HPDE6-E6E7 (cell line): Measurements from ENCODE around the gene CDH22.

Experiments used
- DNase-seq: peaks from one replicate; pipeline ENCODE4 v3.0.0; 2011; ENCODE audit warnings: missing footprints; ENCODE audit errors: extremely low spot score

Gene CDH22

DNA sequence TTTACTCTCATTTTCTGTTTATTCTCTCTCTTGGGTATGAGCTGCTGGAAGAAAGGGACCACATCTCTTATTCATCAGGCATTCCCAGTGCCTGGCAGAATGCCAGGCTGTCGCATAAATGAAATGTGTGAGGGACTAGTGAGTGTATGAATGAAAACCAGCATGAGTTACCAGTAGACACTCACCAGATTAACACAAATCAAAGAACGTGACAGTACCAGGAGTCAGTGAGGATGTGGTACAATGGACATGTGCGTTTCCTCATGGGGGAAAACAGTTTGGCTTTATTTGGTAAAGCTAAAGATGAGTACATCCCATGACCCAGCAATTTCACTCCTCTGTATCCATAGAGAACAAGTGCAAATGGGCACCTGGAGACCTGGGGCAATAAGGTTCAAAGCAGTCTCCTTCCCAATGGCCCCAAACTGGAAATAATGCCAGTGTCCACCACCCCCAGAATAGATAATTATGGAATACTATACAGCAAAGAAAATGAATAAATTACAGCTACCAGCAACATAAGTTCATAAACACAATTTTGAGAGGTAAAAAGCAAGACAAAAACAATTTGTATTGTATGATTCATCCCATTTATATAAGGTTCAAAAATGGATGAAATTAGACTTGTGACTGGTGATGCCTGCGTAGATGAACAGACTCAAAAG is 93.3 kb downstream of the CDH22 start:
- DNase-seq = no peak

DNA sequence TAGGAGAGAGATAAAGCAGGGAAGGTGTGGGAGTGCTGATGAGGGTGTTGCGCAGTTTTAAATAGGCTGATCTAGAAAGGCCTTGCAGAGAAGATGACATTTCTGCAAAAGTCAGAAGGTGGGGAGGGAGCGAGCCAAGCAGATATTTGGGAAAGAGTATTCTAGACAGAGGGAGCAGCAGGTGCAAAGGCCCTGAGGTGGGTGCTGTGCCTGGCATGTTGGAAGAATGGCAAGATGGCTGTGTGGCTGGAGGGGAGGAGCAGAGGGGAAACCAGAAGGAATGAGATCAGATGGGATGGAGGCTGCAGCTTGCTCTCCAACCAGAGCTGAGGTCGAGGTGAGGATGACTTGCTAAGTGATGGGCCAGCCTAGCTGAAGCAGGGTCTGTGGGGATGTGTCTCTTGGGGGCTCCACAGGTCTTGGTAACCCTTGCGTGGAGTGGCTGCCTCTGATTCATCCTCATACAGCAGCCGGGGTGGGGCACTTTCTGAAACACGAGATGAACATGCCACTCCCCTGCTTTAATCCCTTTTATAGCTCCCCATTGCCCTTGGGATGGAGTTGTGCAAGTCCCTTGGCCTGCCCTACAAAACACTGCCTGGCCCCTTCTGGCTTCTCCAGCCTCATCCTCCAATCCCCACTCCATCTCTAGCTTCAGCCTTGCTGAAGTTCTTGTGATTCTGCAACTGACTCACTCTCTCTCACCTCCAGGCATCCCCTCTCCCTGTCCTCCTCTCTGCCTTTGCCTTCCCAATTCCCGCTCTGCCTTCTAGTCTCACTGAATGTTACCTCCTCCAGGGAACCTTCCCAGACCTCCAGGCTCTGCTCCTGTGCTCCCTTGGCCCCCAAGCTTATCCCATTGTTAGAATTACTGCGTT is 94.1 kb downstream of the CDH22 start:
- no peak for DNase-seq

DNA sequence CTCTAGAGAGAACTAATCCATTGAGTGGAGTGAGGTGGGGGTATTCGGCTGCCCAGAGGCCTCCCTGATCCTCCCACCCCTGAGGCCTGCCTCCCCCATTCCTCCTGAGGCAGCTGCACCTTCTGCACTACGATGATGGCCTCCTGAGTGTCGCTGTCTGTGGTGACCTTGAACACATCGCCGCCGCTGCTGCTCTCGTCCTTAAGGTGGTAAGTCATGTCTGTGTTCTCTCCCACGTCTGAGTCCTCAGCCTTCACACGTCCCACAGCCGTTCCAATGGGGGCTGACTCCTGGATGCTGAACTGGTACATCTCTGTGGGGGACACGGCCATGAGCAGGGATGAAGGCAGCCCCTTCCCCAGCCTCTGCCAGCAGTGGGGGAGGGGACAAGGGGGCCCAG is 95.4 kb downstream of the CDH22 start:
- no peak for DNase-seq

DNA sequence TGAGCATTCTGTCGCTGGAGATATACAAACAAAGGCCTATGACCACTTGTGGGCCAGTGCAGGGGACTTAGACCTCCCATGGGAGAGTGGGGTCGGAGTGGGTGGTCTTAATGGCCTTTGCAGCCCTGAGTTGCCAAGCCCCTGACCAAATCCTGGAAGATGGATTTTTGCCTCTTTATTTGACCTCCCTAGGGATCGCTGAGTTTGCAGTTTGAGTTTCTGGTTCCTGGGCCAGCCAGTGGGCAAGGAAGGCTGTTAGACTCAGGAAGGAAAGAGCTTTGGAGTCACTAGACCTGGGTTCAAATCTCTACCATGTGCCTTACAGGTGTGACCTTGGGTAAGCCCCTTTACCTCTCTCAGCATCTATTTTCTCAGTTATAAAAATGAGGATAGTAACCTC is 96.0 kb downstream of the CDH22 start:
- DNase-seq = no peak

DNA sequence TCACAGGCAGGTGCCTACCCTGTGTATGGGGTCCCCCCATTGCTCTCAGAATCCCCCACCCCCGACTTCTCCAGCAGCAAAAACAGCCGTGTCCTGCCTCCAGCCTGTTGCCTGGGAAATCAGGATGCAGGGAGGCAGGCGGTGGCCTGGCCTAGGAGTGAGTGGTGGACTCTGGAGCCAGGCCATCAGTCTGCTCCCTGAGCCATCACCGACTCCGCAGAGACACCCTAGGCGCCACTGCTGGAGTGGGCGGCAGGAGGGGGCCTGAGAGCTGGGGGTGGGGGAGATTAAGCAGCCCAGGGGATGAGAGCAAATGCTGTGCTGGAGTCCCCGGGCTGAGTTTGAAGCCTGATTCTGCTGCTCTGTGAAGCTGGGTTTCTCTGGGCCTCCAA is 97.0 kb downstream of the CDH22 start:
- no peak for DNase-seq

DNA sequence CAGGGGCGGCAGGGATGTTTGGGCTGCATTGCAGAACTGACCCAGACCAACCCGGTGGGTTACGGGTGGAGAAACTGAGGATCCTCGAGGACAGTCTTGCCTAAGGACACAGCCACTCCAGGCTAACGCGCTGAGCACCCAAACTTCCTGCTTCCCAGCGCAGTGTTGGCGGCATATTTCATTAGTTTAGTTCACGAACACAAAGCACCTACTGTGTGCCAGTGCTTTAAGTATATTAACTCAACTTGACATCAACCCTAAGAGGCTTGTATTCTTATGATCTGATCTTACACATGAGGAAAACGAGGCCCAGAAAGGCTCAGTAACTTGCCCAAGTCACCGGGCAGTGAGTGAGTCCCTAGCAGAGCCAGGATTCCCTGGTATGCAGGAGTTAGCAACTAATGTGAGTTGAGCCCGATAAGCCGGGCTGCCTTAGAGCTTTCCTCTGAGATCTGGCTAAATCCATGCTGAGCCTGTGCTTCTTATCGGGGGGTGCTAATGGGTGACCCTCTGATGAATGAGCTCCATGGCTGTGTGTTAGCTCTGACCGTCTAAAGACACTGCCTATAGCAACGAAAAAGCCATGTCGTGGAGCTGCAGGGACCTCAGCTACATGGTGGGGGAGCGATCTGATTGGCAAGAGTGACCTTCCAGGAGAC is 97.5 kb downstream of the CDH22 start:
- no peak for DNase-seq

DNA sequence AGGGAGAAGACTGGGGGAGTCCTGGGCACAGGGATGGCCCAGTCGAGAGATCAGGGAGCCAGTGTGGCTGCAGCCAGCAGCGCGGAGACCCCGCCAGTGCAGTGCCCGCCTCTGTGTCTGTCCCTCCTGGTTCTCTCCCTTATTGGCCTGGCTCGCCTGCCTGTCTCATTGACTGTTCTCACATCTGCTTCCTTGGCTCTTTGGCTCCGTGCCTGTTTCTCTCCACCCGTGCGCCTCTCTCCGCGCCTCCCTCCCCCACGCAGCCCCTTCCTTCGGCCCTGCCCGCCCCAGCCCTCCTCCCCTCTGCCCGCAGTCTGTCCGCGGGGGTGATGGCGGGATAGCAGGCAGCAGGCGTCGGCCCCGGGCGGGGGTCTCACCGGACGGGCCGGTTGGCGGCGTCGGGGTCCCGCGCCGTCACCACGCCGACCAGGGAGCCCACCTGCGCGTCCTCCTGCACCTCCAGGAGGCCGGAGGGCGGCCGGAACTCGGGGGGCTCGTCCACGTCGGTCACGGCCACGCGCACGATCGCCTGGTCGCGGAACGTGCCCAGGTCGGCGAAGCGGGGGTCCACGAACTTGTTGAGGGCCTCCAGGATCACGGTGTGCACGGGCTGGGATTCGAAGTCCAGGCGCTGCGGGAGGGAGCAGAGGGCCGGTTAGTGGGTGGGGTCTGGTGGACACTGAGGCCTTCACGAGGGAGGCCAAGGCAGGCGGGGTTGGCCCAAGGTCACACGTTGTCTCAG is 98.2 kb downstream of the CDH22 start:
- no peak for DNase-seq

DNA sequence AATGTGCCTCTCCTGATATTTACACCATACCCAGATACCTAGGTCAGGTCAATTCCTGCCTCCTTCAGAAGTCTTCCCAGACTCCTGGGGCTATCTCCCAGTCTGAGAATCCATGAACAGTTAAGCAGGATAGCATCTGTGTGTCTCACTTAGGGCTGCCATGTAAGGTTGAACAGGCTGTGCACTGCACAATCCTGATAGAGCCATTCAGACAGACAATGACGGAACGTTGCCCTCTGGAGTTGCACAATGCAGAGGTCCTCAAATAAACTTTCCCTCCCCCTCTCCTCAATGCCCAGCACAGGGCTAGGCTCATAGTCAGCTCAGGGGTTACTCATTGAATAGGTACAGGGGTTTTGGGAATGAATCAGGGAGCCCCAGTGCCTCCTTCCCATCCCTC is 100.5 kb downstream of the CDH22 start:
- no peak for DNase-seq

DNA sequence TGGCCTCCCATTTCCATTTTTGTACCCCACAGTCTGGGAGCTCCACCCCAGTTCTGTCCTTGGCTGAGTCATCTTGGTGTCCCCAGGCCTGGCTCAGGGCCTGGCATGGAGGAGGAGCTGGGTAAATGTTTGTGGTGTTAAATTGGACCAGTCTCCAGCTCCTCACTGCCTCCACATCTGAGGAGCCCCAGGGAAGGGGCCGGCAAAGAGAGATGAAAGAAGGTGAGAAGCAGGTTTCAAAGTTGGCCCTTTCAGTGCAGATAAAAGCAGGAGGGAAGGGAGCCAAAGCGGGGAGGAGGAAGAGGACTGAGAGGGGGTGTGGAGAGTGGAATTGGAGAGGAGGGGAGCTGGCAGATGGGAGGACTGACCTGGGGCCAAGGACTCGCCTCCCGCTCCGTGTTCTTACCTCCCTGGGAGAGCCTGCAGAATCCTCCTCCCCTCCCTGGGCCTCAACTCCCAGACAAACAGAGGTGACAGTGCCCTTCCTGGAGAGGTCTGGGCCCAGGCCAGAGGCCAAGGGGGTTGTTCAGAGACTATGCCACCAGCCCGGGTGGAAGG is 101.2 kb downstream of the CDH22 start:
- no peak for DNase-seq

DNA sequence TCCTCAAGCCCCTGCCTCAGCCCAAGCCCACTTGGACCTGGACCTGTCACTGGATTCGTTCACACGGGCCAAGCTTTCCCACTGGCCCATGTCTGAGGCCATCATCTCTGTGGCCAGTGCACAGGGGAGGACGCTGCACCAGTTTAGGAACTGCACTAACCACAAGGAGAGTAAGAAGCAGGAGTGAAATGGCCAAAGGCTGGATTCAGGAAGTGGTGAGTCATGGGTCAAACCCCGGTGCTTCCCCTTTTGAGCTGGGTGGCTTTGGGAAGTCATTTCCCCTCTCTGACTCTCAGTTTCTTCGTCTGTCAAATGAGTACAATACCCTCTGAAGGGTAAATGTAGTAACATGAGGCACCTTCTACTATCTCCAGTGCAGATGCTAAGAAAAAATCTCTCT is 102.3 kb downstream of the CDH22 start:
- peak; percentile 60 for DNase-seq

DNA sequence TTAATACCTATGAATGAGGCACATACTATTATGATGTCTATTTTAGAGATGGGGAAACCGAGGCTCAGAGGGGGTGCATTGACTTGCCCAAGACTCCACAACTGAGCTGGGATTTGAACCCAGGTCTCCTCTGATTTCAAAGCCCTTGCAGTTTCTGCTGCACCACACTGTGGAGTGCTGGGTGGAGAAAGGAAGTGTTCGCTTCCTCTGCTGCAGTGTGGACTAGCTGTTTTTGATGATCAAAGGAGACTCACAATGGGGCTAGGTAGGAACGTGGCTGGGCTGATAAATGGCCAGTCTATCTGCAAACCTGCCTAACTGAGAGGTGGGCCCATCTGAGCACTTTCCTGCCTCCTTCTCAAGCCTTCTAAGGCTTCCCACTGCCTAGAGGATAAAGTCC is 102.9 kb downstream of the CDH22 start:
- no peak for DNase-seq

DNA sequence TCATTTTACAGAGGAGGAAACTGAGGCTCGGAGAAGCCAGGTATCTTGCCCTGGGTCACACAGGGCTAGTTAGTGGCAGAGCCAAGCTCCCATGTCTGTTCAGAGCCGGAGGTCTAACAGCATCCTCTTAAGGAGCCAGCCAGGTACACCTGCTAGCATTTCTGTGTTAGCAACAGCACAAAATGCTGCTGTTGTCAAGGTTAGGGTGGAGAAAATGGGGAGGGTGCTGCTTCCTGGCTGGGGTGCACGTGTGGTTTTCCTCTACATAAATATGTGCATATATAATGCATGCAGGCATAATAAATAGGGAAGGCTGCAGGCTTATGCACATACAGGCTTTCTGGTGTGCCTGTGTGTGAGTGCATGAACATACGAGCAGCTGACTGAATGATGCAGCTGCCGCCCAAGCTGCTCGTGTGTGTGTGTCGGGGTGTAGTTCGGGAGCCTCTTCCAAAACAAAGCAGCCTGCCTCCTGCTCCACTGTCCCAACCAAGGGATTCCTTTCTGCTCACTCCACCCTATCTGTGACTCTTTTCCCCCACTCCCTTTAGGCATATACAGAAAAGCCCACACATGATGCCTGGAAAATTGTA is 103.6 kb downstream of the CDH22 start:
- DNase-seq = no peak

DNA sequence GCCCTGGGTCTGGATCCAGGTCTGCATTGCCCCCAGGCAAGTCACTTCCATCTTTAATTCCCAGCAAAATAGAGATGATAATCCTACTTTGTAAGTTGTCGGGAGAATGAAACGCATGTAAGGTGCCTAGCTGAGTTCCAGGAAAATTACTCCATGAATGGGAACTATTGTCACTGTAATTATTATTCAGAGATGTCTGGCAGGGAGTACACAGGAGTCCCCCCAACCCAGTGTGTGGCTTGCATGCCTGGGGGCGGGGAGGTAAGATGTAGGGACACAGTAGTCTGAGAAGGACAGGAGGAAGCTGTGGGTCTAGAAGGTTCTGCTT is 104.8 kb downstream of the CDH22 start:
- DNase-seq = no peak

DNA sequence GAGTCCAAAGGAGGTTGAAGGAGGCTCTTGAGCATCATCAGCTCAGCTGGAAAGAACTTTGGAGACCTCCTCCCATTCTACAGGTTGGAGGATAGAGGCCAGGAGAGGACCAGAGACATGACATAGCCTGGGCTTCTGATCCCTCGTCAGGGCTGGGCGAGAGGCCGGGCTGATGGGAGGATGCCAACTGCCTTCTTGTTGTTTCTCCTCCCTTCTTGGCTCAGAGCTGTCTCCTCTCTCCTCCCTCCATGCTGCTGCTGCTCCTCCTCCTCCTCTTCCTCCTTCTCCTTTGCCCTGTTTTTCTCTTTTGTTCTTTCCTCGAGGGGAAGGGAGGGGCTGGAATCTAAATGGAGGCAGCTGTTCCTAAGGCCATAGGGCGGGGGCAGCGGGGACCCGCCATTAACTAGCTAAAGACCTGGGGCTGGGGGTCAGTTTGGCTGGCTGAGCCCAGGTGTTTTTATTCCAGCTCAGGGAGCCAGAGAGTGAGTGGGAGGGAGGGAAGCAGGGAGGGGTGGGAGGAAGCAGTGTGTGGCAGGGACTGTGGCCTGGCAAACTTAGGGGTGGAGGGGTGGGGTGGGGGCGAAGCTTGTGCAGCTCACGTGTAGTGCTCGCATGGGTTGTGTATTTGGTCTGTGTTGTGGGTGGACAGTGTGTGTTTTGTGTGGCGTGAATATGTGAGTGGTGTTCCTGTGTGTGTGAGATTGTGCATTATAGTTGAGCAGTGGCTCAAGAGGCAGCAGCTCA is 105.4 kb downstream of the CDH22 start:
- DNase-seq = no peak

DNA sequence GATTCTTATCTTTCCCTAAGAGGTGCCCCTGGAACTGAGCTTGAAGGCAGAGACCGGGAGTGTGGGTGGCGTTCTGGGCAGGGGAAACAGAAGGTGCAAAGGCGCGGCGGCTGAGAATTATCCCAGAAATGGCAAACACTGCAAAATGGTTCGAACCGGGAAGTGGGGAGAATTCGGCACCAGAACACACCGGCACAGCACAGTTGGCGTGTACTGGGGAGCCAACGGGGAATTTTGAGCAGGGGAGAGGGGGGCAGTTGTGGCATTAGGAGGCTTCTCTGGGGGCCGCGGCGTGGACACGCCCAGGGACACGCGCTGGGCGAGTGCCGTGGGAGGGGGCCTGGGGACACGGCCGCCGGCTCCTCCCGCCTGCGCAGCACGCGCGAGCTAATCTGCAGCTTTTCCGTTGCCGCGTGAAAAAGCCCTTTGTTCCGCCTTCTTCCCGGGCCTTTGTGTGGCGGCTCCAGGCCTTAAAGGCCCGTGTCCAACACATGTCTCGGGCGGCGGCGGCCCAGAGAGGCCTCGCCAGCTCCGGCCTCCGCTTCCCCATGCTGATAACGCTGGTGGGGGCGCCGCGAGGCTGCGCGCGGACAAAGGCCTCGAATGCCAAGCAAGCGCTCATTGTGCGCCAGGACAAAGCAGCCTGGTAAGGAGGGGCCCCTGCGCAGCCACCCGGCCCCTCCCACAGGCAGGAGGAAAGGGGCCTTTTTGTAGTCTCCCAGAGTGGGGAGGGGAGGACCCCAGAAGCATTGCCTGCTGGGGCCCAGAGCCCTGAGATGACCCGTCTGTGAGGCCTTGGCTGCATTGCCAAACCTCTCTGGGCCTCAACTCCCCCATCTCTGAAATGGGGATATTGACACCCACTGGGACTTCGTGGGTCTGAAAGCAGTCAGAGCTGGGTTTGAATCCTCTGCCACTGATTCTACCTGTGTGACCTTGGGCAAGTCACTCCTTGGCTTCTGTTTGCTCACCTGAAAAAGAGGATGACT is 107.4 kb downstream of the CDH22 start:
- DNase-seq = no peak

DNA sequence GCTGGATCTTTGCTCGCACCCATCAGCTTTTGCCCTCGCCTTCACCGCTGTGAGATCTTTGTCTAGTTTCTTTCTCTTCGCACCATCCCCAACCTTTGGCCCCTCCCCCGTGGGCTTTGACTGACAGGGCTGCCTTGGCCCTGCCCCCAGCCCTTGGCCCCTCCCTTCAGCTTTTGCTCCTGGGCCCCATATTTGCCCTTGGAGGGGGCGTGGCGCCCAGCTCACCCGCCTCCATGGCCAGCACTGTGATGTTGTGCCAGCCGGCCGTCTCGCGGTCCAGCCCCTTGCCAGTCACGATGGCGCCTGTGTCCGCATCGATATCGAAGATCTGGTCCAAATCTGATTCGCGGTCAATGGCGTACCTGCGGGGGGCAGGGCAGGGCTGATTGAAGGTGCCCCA is 109.1 kb downstream of the CDH22 start:
- no peak for DNase-seq

DNA sequence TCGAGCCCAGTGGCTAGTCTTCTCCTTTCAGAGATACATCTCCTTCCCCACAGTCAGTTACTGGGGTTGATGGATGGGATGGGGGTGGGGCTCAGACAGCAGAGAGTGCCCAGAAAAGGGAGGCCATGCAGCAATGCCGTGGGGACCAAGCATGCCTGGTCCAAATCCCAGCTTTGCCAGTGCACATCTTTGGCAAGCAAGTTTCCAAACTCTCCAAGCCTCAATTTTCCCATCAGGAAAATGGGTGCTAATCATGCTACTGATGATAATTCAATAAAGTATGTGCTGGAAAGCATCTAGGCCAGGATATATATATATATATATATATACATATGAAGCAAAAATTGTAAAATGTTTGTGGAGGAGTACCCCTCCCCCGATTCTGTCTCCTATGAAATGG is 111.3 kb downstream of the CDH22 start:
- no peak for DNase-seq

DNA sequence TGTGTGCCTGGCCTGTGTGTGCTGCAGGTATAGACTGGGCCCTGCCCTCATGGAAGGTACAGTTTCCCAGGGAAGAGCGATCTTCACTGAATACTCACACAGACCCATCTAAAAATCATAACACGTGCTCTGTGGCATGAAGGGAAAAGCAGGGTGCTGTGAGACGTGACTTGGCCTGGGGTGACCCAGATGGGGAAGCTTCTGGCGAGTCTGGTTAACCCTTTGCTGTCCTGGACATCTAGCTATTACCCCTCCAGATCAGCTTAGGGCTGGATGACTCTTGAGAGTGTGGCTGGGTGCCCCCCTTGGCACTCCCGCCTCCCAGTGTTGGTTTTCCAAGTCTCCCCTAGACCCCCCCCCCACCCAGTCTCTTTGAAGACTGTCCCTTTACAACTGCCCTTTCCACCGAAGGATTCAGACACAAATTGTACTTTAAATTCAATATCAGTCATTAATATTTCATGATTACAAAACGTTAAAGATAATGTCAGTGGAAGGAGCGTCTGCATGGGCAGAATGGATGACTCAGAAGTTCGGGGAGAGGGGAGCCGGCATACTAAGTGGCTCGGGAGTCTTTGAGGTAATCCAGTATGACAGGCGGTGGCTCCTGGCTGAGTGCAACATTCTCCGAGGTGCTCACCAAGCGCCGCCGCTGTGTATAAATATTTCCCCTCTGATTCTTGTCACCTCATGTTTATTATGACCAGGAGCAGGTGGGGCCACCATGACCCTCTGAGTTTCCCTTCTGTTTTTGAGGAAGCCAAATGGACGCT is 112.8 kb downstream of the CDH22 start:
- DNase-seq = no peak

DNA sequence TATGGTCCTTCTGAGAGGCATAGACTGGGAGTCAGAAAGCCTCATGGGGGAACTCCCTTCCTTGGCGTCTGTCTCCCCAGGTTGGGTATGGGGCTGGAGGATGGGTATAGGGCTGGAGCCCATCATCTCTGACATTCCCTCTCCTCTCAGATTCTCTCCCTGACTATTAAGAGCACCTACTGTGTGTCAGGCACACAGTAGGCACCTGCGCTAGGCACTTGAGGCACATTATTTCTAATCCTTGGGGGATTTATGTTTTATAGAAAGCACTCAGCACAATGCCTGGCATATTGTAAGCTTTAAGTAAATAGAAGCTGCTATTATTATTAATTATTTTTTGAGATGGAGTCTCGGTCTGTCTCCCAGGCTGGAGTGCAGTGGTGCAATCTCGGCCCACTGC is 113.9 kb downstream of the CDH22 start:
- DNase-seq = no peak
